ENCODE measurements around the gene TGM6. TPM values are rescaled to one million over a fixed set of nuclear protein-coding genes. Genes with fewer than 3 reads are reported as not detected.

TGM6 gene
- total RNA-seq, 4 donors from 2014 or later: not detected

- DNase-seq (ENCODE audit: low spot score) (no peak), ATAC-seq (ENCODE audit: low FRiP score) (no peak)
- no peak for TF ChIP-seq CTCF (IDR thresholded peaks at IDR 0.05)
Measured at GRCh38 chr20:2363187-2363586, 17.5 kb upstream of the TGM6 start.

- DNase-seq (ENCODE audit: low spot score) (no peak), ATAC-seq (ENCODE audit: low FRiP score) (no peak)
Measured at GRCh38 chr20:2363587-2363986, 17.1 kb upstream of the TGM6 start.

GRCh38 chr20:2364044-2364443, 16.7 kb upstream of the TGM6 start:
- no peak for DNase-seq (ENCODE audit: low spot score)
- no peak for TF ChIP-seq CTCF (IDR thresholded peaks at IDR 0.05)
- no peak for ATAC-seq (ENCODE audit: low FRiP score)

More at GRCh38 chr20:2363587-2363986, 17.1 kb upstream of the TGM6 start:
- TF ChIP-seq CTCF (IDR thresholded peaks at IDR 0.05): no peak

- DNase-seq (ENCODE audit: low spot score): no peak
- no peak for ATAC-seq (ENCODE audit: low FRiP score)
- TF ChIP-seq CTCF (IDR thresholded peaks at IDR 0.05): no peak
Measured at GRCh38 chr20:2365091-2365490, 15.6 kb upstream of the TGM6 start.

GRCh38 chr20:2365666-2366065, 15.0 kb upstream of the TGM6 start:
- DNase-seq (ENCODE audit: low spot score) (no peak), ATAC-seq (ENCODE audit: low FRiP score) (no peak)
- TF ChIP-seq CTCF (IDR thresholded peaks at IDR 0.05): no peak

GRCh38 chr20:2368621-2369020, 12.1 kb upstream of the TGM6 start:
- TF ChIP-seq CTCF (IDR thresholded peaks at IDR 0.05): no peak
- DNase-seq (ENCODE audit: low spot score): no peak
- no peak for ATAC-seq (ENCODE audit: low FRiP score)

- TF ChIP-seq CTCF (IDR thresholded peaks at IDR 0.05): no peak
- DNase-seq (ENCODE audit: low spot score) (no peak), ATAC-seq (ENCODE audit: low FRiP score) (no peak)
Measured at GRCh38 chr20:2373098-2373497, 7.6 kb upstream of the TGM6 start.

Data from omental fat pad (tissue), 4 donors.